ENCODE data around the gene BABAM2. TPM values are rescaled to one million over a fixed set of nuclear protein-coding genes. Genes with fewer than 3 reads are reported as not detected.

The BABAM2 gene
- total RNA-seq, 1 donor: 28.5 TPM

- no peak for TF ChIP-seq CTCF (IDR thresholded peaks at IDR 0.05; ENCODE audit: insufficient read depth, low read depth, low read length)
- no peak overlapping the region for H3K4me3 ChIP-seq (ENCODE audit: low read depth, low read length)
- no peak for DNase-seq (ENCODE audit: low read depth)
These were observed 89.7 kb downstream of the BABAM2 start for GRCh38 chr2:27980242-27980641.

GRCh38 chr2:27984153-27984552 lies 93.6 kb downstream of the BABAM2 start:
- TF ChIP-seq CTCF (IDR thresholded peaks at IDR 0.05; ENCODE audit: insufficient read depth, low read depth, low read length): no peak
- no peak overlapping the region for H3K4me3 ChIP-seq (ENCODE audit: low read depth, low read length)
- DNase-seq (ENCODE audit: low read depth): no peak

- TF ChIP-seq CTCF (IDR thresholded peaks at IDR 0.05; ENCODE audit: insufficient read depth, low read depth, low read length): no peak
- no peak for DNase-seq (ENCODE audit: low read depth)
- H3K4me3 ChIP-seq (ENCODE audit: low read depth, low read length): no peak overlapping the region
These were observed 97.8 kb downstream of the BABAM2 start for GRCh38 chr2:27988306-27988705.

- no peak for DNase-seq (ENCODE audit: low read depth)
- TF ChIP-seq CTCF (IDR thresholded peaks at IDR 0.05; ENCODE audit: insufficient read depth, low read depth, low read length): no peak
- H3K4me3 ChIP-seq (ENCODE audit: low read depth, low read length): no peak overlapping the region
These were observed 98.2 kb downstream of the BABAM2 start for GRCh38 chr2:27988718-27989117.

- H3K4me3 ChIP-seq (ENCODE audit: low read depth, low read length): no peak overlapping the region
- no peak for TF ChIP-seq CTCF (IDR thresholded peaks at IDR 0.05; ENCODE audit: insufficient read depth, low read depth, low read length)
- no peak for DNase-seq (ENCODE audit: low read depth)
These were observed 98.6 kb downstream of the BABAM2 start for GRCh38 chr2:27989149-27989548.

GRCh38 chr2:27990030-27990590 lies 99.6 kb downstream of the BABAM2 start:
- no peak for TF ChIP-seq CTCF (IDR thresholded peaks at IDR 0.05; ENCODE audit: insufficient read depth, low read depth, low read length)
- no peak for DNase-seq (ENCODE audit: low read depth)
- no peak overlapping the region for H3K4me3 ChIP-seq (ENCODE audit: low read depth, low read length)

GRCh38 chr2:27991146-27991545 lies 100.6 kb downstream of the BABAM2 start:
- no peak for TF ChIP-seq CTCF (IDR thresholded peaks at IDR 0.05; ENCODE audit: insufficient read depth, low read depth, low read length)
- DNase-seq (ENCODE audit: low read depth): no peak
- no peak overlapping the region for H3K4me3 ChIP-seq (ENCODE audit: low read depth, low read length)
